ENCODE results near the gene B4GALNT2.

B4GALNT2 gene

DNA sequence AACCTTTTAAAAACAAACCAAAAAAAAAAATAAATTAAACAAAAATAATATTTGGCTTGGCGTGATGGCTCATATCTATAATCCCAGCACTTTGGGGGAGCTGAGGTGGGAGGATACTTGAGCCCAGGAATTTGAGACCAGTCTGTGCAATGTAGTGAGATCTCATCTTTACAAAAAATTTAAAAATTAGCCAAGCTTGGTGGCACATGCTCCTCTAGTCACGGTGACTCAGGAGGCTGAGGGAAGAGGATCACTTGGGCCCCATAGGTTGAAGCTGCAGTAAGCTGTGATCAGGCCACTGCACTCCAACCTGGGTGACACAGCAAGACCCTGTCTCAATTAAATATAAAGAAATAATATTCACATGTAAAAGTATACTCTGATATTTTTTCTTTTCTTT lies 65.6 kb downstream of the B4GALNT2 start:
- peaks cover 22% of the 10 kb centered on the region for H3K27me3 ChIP-seq (ENCODE audit: control insufficient read depth, insufficient read depth, low read length)

DNA sequence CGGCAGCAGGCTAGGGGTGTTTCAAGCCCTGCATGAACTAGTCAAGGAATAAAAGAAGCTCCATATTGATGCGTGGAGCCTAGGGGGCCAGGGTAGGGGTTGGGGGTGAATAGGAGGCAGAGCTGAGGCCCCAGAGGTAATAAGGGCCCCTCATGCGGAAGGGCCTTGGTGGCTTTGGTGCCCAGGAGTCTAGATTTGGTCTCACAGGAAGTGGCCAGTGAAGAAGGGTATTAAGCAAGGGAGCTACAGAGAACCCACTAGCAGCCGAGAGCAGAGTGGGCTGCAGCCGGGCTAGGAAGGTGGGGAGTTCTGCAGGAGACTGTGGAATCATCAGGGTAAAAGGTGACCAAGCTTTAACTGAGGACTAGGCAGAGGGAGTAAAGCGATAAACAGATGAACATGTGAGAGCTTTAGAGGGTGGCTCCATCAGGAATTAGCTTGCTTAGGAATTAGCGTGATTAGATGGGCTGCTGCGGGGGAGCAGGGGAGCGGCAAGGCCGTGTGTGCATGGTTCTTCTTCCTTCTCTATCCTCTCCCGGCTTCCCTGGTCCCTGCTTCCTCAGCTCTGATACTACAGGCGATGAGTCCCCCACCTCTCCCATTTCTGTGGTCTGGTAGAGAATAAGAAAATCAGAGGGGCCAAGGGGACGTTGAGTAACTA lies 68.0 kb downstream of the B4GALNT2 start:
- Histone ChIP-seq H3K4me1 (ENCODE audit: control insufficient read depth, insufficient read depth, low read length) (peaks cover 7% of the 10 kb centered on the region), H3K27me3 (ENCODE audit: control insufficient read depth, insufficient read depth, low read length) (peaks cover 43% of the 10 kb centered on the region)

More for the DNA sequence above, 65.6 kb downstream of the B4GALNT2 start:
- H3K36me3 ChIP-seq (ENCODE audit: insufficient read depth, low read length) = no peaks in the 10 kb centered on the region
- H3K9me3 ChIP-seq (replicated peaks; ENCODE audit: low read length) = no peaks in the 10 kb centered on the region
- peaks cover 17% of the 10 kb centered on the region for H3K4me1 ChIP-seq (ENCODE audit: control insufficient read depth, insufficient read depth, low read length)
- no peak overlapping the region for H3K4me2 ChIP-seq (ENCODE audit: low read length)
- no peak overlapping the region for H3K4me3 ChIP-seq (ENCODE audit: low read length)
- H3K9ac ChIP-seq (ENCODE audit: low read depth, low read length) = no peak overlapping the region

GRCh38 chr17:49201481-49201927 lies 68.9 kb downstream of the B4GALNT2 start:
- no peaks in the 10 kb centered on the region for H3K9me3 ChIP-seq (replicated peaks; ENCODE audit: low read length)
- H3K9ac ChIP-seq (ENCODE audit: low read depth, low read length) = no peak overlapping the region
- H3K36me3 ChIP-seq (ENCODE audit: insufficient read depth, low read length) = no peaks in the 10 kb centered on the region
- peaks cover 7% of the 10 kb centered on the region for H3K4me1 ChIP-seq (ENCODE audit: control insufficient read depth, insufficient read depth, low read length)
- no peak overlapping the region for H3K4me2 ChIP-seq (ENCODE audit: low read length)
- H3K27me3 ChIP-seq (ENCODE audit: control insufficient read depth, insufficient read depth, low read length) = peaks cover 51% of the 10 kb centered on the region
- H3K4me3 ChIP-seq (ENCODE audit: low read length) = no peak overlapping the region

More for the DNA sequence above, 68.0 kb downstream of the B4GALNT2 start:
- Histone ChIP-seq H3K36me3 (ENCODE audit: insufficient read depth, low read length) (no peaks in the 10 kb centered on the region), H3K4me2 (ENCODE audit: low read length) (no peak overlapping the region), H3K9me3 (replicated peaks; ENCODE audit: low read length) (no peaks in the 10 kb centered on the region), H3K9ac (ENCODE audit: low read depth, low read length) (no peak overlapping the region), H3K4me3 (ENCODE audit: low read length) (no peak overlapping the region)

- Histone ChIP-seq H3K9me3 (replicated peaks; ENCODE audit: low read length) (no peaks in the 10 kb centered on the region), H3K4me1 (ENCODE audit: control insufficient read depth, insufficient read depth, low read length) (no peaks in the 10 kb centered on the region), H3K36me3 (ENCODE audit: insufficient read depth, low read length) (no peaks in the 10 kb centered on the region), H3K4me3 (ENCODE audit: low read length) (no peak overlapping the region), H3K27me3 (ENCODE audit: control insufficient read depth, insufficient read depth, low read length) (peaks cover 64% of the 10 kb centered on the region), H3K4me2 (ENCODE audit: low read length) (no peak overlapping the region), H3K9ac (ENCODE audit: low read depth, low read length) (no peak overlapping the region)
These were observed 71.2 kb downstream of the B4GALNT2 start for GRCh38 chr17:49203796-49204195.

- Histone ChIP-seq H3K4me2 (ENCODE audit: low read length) (no peak overlapping the region), H3K4me1 (ENCODE audit: control insufficient read depth, insufficient read depth, low read length) (peaks cover 5% of the 10 kb centered on the region), H3K9me3 (replicated peaks; ENCODE audit: low read length) (no peaks in the 10 kb centered on the region), H3K27me3 (ENCODE audit: control insufficient read depth, insufficient read depth, low read length) (peaks cover 72% of the 10 kb centered on the region), H3K36me3 (ENCODE audit: insufficient read depth, low read length) (no peaks in the 10 kb centered on the region), H3K9ac (ENCODE audit: low read depth, low read length) (no peak overlapping the region), H3K4me3 (ENCODE audit: low read length) (no peak overlapping the region)
These were observed 71.9 kb downstream of the B4GALNT2 start for GRCh38 chr17:49204516-49204915.

DNA sequence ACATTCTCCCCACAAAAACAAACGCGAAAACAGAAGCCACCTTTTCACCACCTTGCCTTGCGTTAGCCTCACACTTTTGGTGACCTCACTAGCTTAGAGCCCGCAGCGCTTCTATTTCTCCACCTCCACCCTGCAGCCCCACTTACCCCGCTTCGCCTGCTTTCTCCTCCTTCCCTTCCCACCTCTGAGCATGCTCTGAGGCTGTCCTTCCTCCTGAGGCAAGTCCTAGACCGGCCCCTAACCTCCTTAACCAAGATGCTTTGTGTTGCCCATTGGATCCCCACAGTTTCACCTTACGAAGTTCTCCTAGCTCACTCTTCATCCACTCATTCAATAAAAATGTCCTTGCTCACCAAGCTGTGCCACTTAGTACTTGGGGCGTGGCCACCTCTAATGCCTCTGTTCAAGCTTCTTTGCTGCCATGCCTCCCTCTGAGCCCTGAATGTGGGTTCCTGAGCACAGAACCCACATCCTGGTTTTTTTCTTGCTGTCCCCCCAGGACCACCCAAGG lies 76.5 kb downstream of the B4GALNT2 start:
- Histone ChIP-seq H3K4me2 (ENCODE audit: low read length) (no peak overlapping the region), H3K36me3 (ENCODE audit: insufficient read depth, low read length) (no peaks in the 10 kb centered on the region), H3K9me3 (replicated peaks; ENCODE audit: low read length) (no peaks in the 10 kb centered on the region), H3K27me3 (ENCODE audit: control insufficient read depth, insufficient read depth, low read length) (peaks cover 80% of the 10 kb centered on the region), H3K4me3 (ENCODE audit: low read length) (no peak overlapping the region), H3K4me1 (ENCODE audit: control insufficient read depth, insufficient read depth, low read length) (peaks cover 13% of the 10 kb centered on the region), H3K9ac (ENCODE audit: low read depth, low read length) (no peak overlapping the region)

DNA sequence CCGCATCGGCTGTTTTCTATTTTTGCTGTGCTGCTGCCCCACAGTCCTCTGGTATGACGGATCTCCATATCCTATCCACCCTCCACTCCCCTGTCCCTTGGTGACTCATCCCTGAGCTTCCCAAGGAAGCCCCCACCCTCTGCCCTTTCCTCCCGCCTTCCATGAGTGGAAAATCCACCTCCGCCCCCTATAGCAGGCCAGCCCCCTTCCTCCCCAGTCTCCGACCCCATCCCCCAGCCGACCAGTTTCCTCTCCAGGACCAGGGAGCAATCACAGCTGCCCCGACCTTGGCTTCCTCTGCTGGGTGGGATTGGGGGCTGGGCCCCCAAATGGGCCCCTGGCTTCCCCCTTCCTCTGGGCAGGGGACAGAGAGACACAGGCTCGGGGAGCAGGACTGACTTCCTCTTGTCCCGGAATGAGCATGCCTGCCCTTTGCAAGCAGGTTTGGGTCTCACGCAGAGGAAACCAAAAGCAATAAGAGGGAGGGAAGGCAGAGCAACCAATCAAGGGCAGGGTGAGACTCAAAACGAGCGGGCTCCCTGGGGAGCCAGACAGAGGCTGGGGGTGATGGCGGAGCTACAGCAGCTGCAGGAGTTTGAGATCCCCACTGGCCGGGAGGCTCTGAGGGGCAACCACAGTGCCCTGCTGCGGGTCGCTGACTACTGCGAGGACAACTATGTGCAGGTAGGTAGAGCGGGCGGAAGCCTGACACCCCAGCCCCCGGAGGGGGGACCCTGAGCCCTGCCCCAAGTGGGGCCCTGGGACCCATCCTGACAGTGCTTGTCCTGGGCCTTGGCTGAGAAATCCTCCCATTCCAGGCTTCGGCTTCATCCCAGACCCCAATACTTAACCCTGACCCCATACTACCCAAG lies 77.8 kb downstream of the B4GALNT2 start, which contains the start of the genes ABI3 and GNGT2:
Gene ABI3, plus strand, starts transcription at position 550 of the 872 bp plus-strand sequence. Its CDS starts 18 bp downstream, at position 568.
Gene GNGT2, minus strand, starts transcription at position 417 of the 872 bp plus-strand sequence. CDS start 3,152 bp downstream, outside the sequence.
- no peaks in the 10 kb centered on the region for H3K9me3 ChIP-seq (replicated peaks; ENCODE audit: low read length)
- peaks cover 13% of the 10 kb centered on the region for H3K4me1 ChIP-seq (ENCODE audit: control insufficient read depth, insufficient read depth, low read length)
- H3K36me3 ChIP-seq (ENCODE audit: insufficient read depth, low read length) = no peaks in the 10 kb centered on the region
- H3K27me3 ChIP-seq (ENCODE audit: control insufficient read depth, insufficient read depth, low read length) = peaks cover 68% of the 10 kb centered on the region
- peak within 1 kb of the TSS; percentile 22 for H3K4me2 ChIP-seq (ENCODE audit: low read length)
- no peak within 1 kb of the TSS for H3K4me3 ChIP-seq (ENCODE audit: low read length)
- no peak within 1 kb of the TSS for H3K9ac ChIP-seq (ENCODE audit: low read depth, low read length)

DNA sequence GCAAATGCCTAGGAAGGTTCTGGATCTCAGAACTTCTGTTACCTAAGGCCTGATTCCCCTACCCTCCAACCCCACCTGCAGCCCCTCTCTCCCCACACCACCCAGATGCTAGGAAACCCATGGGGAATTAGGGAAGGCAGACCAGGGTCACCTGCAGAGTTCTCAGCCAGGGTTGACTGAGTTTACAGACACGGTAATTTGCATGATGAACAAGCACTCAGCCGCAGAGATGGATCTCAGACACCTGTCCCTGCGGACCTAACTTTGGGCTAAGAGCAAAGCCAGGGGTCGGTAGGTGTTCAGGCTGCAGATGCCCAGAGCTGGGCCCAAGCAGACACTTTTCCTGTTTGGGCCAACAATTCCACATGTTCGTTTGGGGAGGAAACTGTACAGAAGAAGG lies 80.8 kb downstream of the B4GALNT2 start:
- Histone ChIP-seq H3K27me3 (ENCODE audit: control insufficient read depth, insufficient read depth, low read length) (peaks cover 56% of the 10 kb centered on the region), H3K4me3 (ENCODE audit: low read length) (no peak overlapping the region), H3K4me1 (ENCODE audit: control insufficient read depth, insufficient read depth, low read length) (peaks cover 13% of the 10 kb centered on the region), H3K9ac (ENCODE audit: low read depth, low read length) (no peak overlapping the region), H3K36me3 (ENCODE audit: insufficient read depth, low read length) (no peaks in the 10 kb centered on the region), H3K9me3 (replicated peaks; ENCODE audit: low read length) (no peaks in the 10 kb centered on the region), H3K4me2 (ENCODE audit: low read length) (no peak overlapping the region)

GRCh38 chr17:49213847-49214246 lies 81.3 kb downstream of the B4GALNT2 start:
- Histone ChIP-seq H3K4me3 (ENCODE audit: low read length) (no peak overlapping the region), H3K9ac (ENCODE audit: low read depth, low read length) (no peak overlapping the region), H3K4me1 (ENCODE audit: control insufficient read depth, insufficient read depth, low read length) (peaks cover 13% of the 10 kb centered on the region)

DNA sequence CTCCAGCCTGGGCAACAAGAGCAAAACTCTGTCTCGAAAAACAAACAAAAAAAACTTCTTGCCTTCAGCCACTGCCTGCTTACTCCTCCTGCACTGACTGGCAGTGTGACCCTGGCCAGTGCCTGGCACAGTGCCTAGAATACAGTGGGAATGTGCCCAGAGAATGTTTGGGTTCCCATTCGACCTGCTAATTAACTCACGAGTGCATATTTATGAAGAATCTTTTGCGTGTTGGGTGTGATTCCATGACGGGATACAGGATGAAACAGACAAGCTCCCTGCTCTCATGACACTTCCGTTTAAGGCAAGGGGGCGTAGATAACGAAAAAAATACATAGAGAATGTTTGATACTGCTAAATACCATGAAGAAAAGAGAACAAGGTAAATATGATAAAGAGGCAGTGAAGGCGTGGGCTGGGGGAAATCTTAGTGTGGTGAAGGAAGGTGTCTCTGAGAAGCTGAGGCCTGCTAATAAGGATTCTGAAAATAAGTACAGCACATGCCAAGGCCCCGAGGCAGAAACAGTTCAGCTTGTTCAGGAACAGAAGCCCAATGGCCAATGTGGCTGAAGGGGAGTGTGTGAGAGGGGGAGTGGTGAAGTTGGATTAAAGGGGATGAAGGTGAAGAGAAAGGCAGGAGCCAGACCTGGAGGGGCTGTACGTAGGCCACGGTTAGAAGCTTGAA lies 82.2 kb downstream of the B4GALNT2 start:
- no peaks in the 10 kb centered on the region for H3K9me3 ChIP-seq (replicated peaks; ENCODE audit: low read length)
- H3K27me3 ChIP-seq (ENCODE audit: control insufficient read depth, insufficient read depth, low read length) = peaks cover 51% of the 10 kb centered on the region
- peaks cover 6% of the 10 kb centered on the region for H3K4me1 ChIP-seq (ENCODE audit: control insufficient read depth, insufficient read depth, low read length)
- H3K4me3 ChIP-seq (ENCODE audit: low read length) = no peak overlapping the region
- H3K4me2 ChIP-seq (ENCODE audit: low read length) = no peak overlapping the region
- no peak overlapping the region for H3K9ac ChIP-seq (ENCODE audit: low read depth, low read length)
- no peaks in the 10 kb centered on the region for H3K36me3 ChIP-seq (ENCODE audit: insufficient read depth, low read length)

More at GRCh38 chr17:49213847-49214246, 81.3 kb downstream of the B4GALNT2 start:
- Histone ChIP-seq H3K9me3 (replicated peaks; ENCODE audit: low read length) (no peaks in the 10 kb centered on the region), H3K4me2 (ENCODE audit: low read length) (no peak overlapping the region), H3K36me3 (ENCODE audit: insufficient read depth, low read length) (no peaks in the 10 kb centered on the region), H3K27me3 (ENCODE audit: control insufficient read depth, insufficient read depth, low read length) (peaks cover 55% of the 10 kb centered on the region)

DNA sequence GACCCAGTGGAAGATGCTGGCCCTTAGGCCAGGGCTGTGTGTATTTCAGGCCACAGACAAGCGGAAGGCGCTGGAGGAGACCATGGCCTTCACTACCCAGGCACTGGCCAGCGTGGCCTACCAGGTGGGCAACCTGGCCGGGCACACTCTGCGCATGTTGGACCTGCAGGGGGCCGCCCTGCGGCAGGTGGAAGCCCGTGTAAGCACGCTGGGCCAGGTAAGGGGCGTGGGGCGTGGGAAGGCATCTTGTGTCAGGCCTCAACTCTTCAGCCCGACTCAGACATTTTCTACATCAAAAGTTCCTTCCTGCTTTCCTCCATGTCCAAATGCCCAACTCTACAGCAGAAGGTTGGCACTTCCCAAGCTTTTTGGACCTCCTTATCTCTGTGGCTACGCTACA lies 83.9 kb downstream of the B4GALNT2 start:
- Histone ChIP-seq H3K27me3 (ENCODE audit: control insufficient read depth, insufficient read depth, low read length) (peaks cover 39% of the 10 kb centered on the region), H3K4me1 (ENCODE audit: control insufficient read depth, insufficient read depth, low read length) (no peaks in the 10 kb centered on the region), H3K36me3 (ENCODE audit: insufficient read depth, low read length) (no peaks in the 10 kb centered on the region), H3K4me3 (ENCODE audit: low read length) (no peak overlapping the region), H3K9me3 (replicated peaks; ENCODE audit: low read length) (no peaks in the 10 kb centered on the region), H3K9ac (ENCODE audit: low read depth, low read length) (no peak overlapping the region), H3K4me2 (ENCODE audit: low read length) (no peak overlapping the region)

All from skeletal muscle satellite cell (primary cell).